Spleen (tissue), 11 donors: ENCODE results near the gene STARD7. TPM values are rescaled to one million over a fixed set of nuclear protein-coding genes. Genes with fewer than 3 reads are reported as not detected.

Experiments used
- DNase-seq: peaks from one replicate; pipeline ENCODE4 v3.0.0-alpha.2; 2020
- H3K27ac ChIP-seq, 8 donors: fragments of 200-600 bp; sonication (generic) in 7 of 8; 1 replicate in 4 of 8; 2 replicates in 4 of 8; pipeline versions ENCODE4 v1.5.0 to v1.8.0; 2016 to 2021; ENCODE audit warnings: inconsistent platforms in 4 of 8, mild to moderate bottlenecking in 4 of 8, moderate library complexity in 1 of 8
- H3K27me3 ChIP-seq, 7 donors: fragments of 200-600 bp; sonication (generic) in 6 of 7; replicated peaks in 1 of 7; 1 replicate in 4 of 7; 2 replicates in 3 of 7; pipeline versions ENCODE4 v1.5.0 to v1.8.0; 2016 to 2021; ENCODE audit warnings: inconsistent platforms in 3 of 7, mild to moderate bottlenecking in 1 of 7
- H3K36me3 ChIP-seq, 6 donors: fragments of 200-600 bp; sonication (generic) in 5 of 6; 1 replicate in 4 of 6; 2 replicates in 2 of 6; pipeline versions ENCODE4 v1.5.0 to v1.8.0; 2016 to 2021; ENCODE audit warnings: inconsistent platforms in 2 of 6
- H3K4me1 ChIP-seq, 6 donors: fragments of 200-600 bp; sonication (generic) in 5 of 6; 1 replicate in 3 of 6; 2 replicates in 3 of 6; pipeline versions ENCODE4 v1.5.0 to v1.8.0; 2016 to 2021; ENCODE audit warnings: inconsistent platforms in 3 of 6
- H3K4me3 ChIP-seq, 8 donors: fragments of 200-600 bp; sonication (generic) in 7 of 8; 1 replicate in 4 of 8; 2 replicates in 4 of 8; pipeline versions ENCODE4 v1.5.0 to v1.8.0; 2016 to 2021; ENCODE audit warnings: inconsistent platforms in 4 of 8, mild to moderate bottlenecking in 4 of 8, moderate library complexity in 2 of 8
- H3K9me3 ChIP-seq, 8 donors: fragments of 200-600 bp; sonication (generic) in 7 of 8; 1 replicate in 4 of 8; 2 replicates in 4 of 8; pipeline versions ENCODE4 v1.5.0 to v1.8.0; 2016 to 2021; ENCODE audit warnings: inconsistent platforms in 4 of 8
- CTCF ChIP-seq, 11 experiments: fragments of 200-600 bp in 7 of 11; fragments of 450-650 bp in 4 of 11; sonication (generic) in 4 of 11; IDR thresholded peaks in 8 of 11; conservative IDR thresholded peaks in 3 of 11; 1 replicate in 7 of 11; 2 replicates in 4 of 11; pipeline versions ENCODE4 v1.4.0 to v1.8.0; 2016 to 2021; ENCODE audit warnings: antibody characterized with exemption in 11 of 11, inconsistent platforms in 4 of 11, mild to moderate bottlenecking in 1 of 11
- POLR2A ChIP-seq, 3 donors: fragments of 450-650 bp; IDR thresholded peaks; one replicate each; pipeline ENCODE4 v1.5.1; 2017; ENCODE audit warnings: antibody characterized with exemption in 3 of 3, mild to moderate bottlenecking in 1 of 3
- POLR2AphosphoS5 ChIP-seq, 3 donors: sonication (generic); formaldehyde crosslinking; IDR thresholded peaks; one replicate each; pipeline ENCODE4 v1.5.1; 2017; ENCODE audit warnings: antibody characterized with exemption in 3 of 3
- WGBS, 5 donors: extraction: QIAGEN DNeasy Blood & Tissue Kit in 3 of 5; methylation state at CpG; one replicate each; pipeline versions ENCODE4 v1.1.5 to v1.1.7; 2013 to 2018; 5-methylcytosine and 5-hydroxymethylcytosine counted together
- intact Hi-C: fragments of 100-400 bp; cut with DNase I; formaldehyde crosslinking; loops from one replicate; pipeline ENCODE4 v1.15.0; 2023; ENCODE audit warnings: low total_unique reads
- polyA plus RNA-seq, 3 donors: library from polyadenylated mRNA; stranded (reverse); fragments of 200-250 nt; gene quantifications; one replicate each; pipeline ENCODE4 v1.2.1, GENCODE V29; 2013
- total RNA-seq, 7 donors: library from RNA; depleted of rRNA in 3 of 7; stranded (reverse); fragments of >200 nt in 3 of 7; fragmentation: NEBNext Ultra II Directional in 4 of 7; extraction: Animal tissue kit (Norgen Biotek cat#: 25700) in 4 of 7; gene quantifications; one replicate each; pipeline versions ENCODE4 v1.1.0 to v1.2.1, GENCODE V29; 2016 to 2021
- donor health status: healthy with polysubstance abuse.
- donor health status: DM: no; HTN: no; CAD: no; lungs with moderate emphysema.
- donor health status: DM: no; HTN: no; CAD: no.
- donor health status: Bipolar disorder and iron deficiency.
- donor health status: healthy.
- donor health status: DM: no; HTN: no; CAD: no.
- donor health status: DM: yes; HTN: yes; CAD: no.

Gene STARD7
- total and polyA plus RNA-seq, 10 donors = 45.1 to 174 (median 108) TPM

GRCh38 chr2:96145848-96146152 lies 62.8 kb downstream of the STARD7 start:
- Histone ChIP-seq H3K4me1 (peaks cover 27 to 86% (median 72%) of the 10 kb centered on the region in 6 donors), H3K27me3 (no peaks in the 10 kb centered on the region), H3K36me3 (peaks cover 0 to 33% (median 0%) of the 10 kb centered on the region in 6 donors), H3K27ac (peak overlapping the region; percentile 74 to 95 (median 86)), H3K9me3 (no peaks in the 10 kb centered on the region), H3K4me3 (peak overlapping the region in 7 of 8 donors; percentile 58 to 91 (median 67))
- no peak for DNase-seq
- WGBS, 5 donors = 4 to 39% (median 18%) methylated on average over 3 of the region's 3 CpGs
- TF ChIP-seq POLR2AphosphoS5 (IDR thresholded peaks at IDR 0.05) (no peak), CTCF (IDR thresholded peaks at IDR 0.05 in 8 of 11, conservative IDR thresholded peaks at IDR 0.05 in 3 of 11) (no peak), POLR2A (IDR thresholded peaks at IDR 0.05) (no peak)
- intact Hi-C loops = no loop called here

- no peaks in the 10 kb centered on the region for H3K27me3 ChIP-seq
- H3K9me3 ChIP-seq = no peaks in the 10 kb centered on the region
- peak in 2 of 11 experiments; percentile 6 to 22 for TF ChIP-seq CTCF (IDR thresholded peaks at IDR 0.05 in 8 of 11, conservative IDR thresholded peaks at IDR 0.05 in 3 of 11)
- TF ChIP-seq POLR2A (IDR thresholded peaks at IDR 0.05) = peak in 2 of 3 donors; percentile 96
- peak; percentile 98 to 99 (median 98) for TF ChIP-seq POLR2AphosphoS5 (IDR thresholded peaks at IDR 0.05)
- DNase-seq = peak; percentile 96
- intact Hi-C loops = no loop called here
- peaks cover 0 to 33% (median 0%) of the 10 kb centered on the region in 6 donors for H3K36me3 ChIP-seq
- peak within 1 kb of the TSS; percentile 74 to 95 (median 86) for H3K27ac ChIP-seq
- H3K4me3 ChIP-seq = peak within 1 kb of the TSS; percentile 58 to 91 (median 67)
- peaks cover 27 to 86% (median 72%) of the 10 kb centered on the region in 6 donors for H3K4me1 ChIP-seq
- 0 to 5% (median 1%) methylated on average over 21 to 94 of the region's 94 CpGs for WGBS, 5 donors
These were observed 63.4 kb downstream of the STARD7 start, which contains the start of gene DUSP2 for GRCh38 chr2:96145036-96145847. DUSP2 (minus strand) TSS chr2:96145440; CDS start chr2:96145354, 86 bp downstream.

GRCh38 chr2:96144481-96145035 lies 64.1 kb downstream of the STARD7 start:
- Histone ChIP-seq H3K9me3 (no peaks in the 10 kb centered on the region), H3K4me3 (peak overlapping the region; percentile 58 to 91 (median 67)), H3K27me3 (no peaks in the 10 kb centered on the region), H3K4me1 (peaks cover 27 to 86% (median 72%) of the 10 kb centered on the region in 6 donors), H3K36me3 (peaks cover 0 to 33% (median 0%) of the 10 kb centered on the region in 6 donors), H3K27ac (peak overlapping the region; percentile 74 to 95 (median 86))
- WGBS, 5 donors = 0 to 8% (median 6%) methylated on average over 2 to 35 of the region's 35 CpGs
- DNase-seq = peak; percentile 92
- TF ChIP-seq POLR2AphosphoS5 (IDR thresholded peaks at IDR 0.05) = peak in 2 of 3 donors; percentile 4 to 12
- no peak for TF ChIP-seq POLR2A (IDR thresholded peaks at IDR 0.05)
- TF ChIP-seq CTCF (IDR thresholded peaks at IDR 0.05 in 8 of 11, conservative IDR thresholded peaks at IDR 0.05 in 3 of 11) = no peak
- intact Hi-C loops = no loop called here
